Limb (tissue), 2 donors: ENCODE data around the gene CDK4.
"Not testable (repeated sequence)": the region's sequence is repeated elsewhere in the genome, so short reads cannot be mapped to it uniquely, and the experiment has no call there.

Experiments
- DNase-seq, 2 donors: peaks; one replicate each; pipeline ENCODE4 v3.0.0-alpha.2; 2016; ENCODE audit errors: extremely low spot score in 2 of 2

Gene CDK4

GRCh38 chr12:57715036-57715748, 36.9 kb downstream of the CDK4 start:
- not testable (repeated sequence) for DNase-seq

- DNase-seq: no peak
Observed at GRCh38 chr12:57713209-57713608, 38.9 kb downstream of the CDK4 start.

GRCh38 chr12:57712701-57713100, 39.4 kb downstream of the CDK4 start:
- no peak for DNase-seq

- no peak for DNase-seq
Observed at GRCh38 chr12:57708296-57708695, 43.8 kb downstream of the CDK4 start.

- DNase-seq: no peak
Observed at GRCh38 chr12:57707250-57707649, 44.9 kb downstream of the CDK4 start.

- DNase-seq: no peak
Observed at GRCh38 chr12:57700317-57700716, 51.8 kb downstream of the CDK4 start.

- no peak for DNase-seq
Observed at GRCh38 chr12:57698414-57698813, 53.7 kb downstream of the CDK4 start.
